ENCODE results near the gene MLLT3.

DNA sequence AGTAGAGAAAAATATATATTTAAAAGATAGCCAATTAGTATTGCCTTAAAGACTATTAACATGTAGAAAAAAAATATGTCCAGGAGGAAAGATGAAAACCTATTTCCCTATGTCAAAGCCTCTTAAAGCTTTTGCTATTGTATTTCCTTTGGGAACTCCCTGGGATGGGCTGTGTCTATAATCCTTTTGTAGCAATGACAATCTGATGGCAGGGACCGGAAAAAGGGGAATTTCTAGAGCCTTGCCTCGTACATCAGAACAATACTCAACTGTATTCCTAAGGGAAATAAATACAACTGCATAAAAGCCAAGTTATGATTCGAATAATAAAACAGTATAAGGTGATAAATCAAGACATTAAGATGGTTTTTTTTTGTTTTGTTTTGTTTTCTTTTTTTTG is 257.3 kb downstream of the MLLT3 start:
- TF ChIP-seq EZH2 (IDR thresholded peaks at IDR 0.05; ENCODE audit: insufficient read depth, poor library complexity, severe bottlenecking), result no peak
- TF ChIP-seq EZH2phosphoT487 (IDR thresholded peaks at IDR 0.05; ENCODE audit: insufficient read depth, low read depth), result no peak

Measured in GM23248 (cell line).